K562 (cell line): ENCODE data around the gene RGL2. TPM values are rescaled to one million over a fixed set of nuclear protein-coding genes. Genes with fewer than 3 reads are reported as not detected.

Experiments used
- ATAC-seq: fragments of 200-7000 bp; cut with Tn5 transposase; 3 replicates; pipeline ENCODE4 v1.9.1; 2020; ENCODE audit warnings: moderate library complexity
- BruUV-seq: library from RNA; stranded (reverse); fragments of 400-500 nt; replicated peaks from 2 replicates; lab custom pipeline; 2021; lab: Mats Ljungman, UMichigan
- CTCF ChIA-PET: fragments of 300-600 bp; formaldehyde crosslinking; extraction: SDS; loops from one replicate; lab custom pipeline; 2021; ENCODE audit warnings: low intra/inter-chr PET ratio; lab: Yijun Ruan, JAX
- POLR2A ChIA-PET: fragments of 300-600, 350-650 bp; sonication (Branson Sonifier 250); formaldehyde crosslinking; extraction: SDS; loops from one replicate; lab custom pipeline; 2021; ENCODE audit warnings: antibody characterized with exemption, inconsistent platforms; lab: Yijun Ruan, JAX
- DNase-seq, 4 experiments: peaks; one replicate each; pipeline versions ENCODE4 v3.0.0 to v3.0.0-alpha.2; 2011 to 2018; ENCODE audit warnings: low spot score in 3 of 4, mixed read lengths in 3 of 4; ENCODE audit errors: extremely low read depth in 1 of 4
- FAIRE-seq: peaks from 2 replicates; lab custom pipeline; 2011; peaks lifted over from hg19 to GRCh38; lab: Jason Lieb, UNC
- H2AFZ ChIP-seq: 2 replicates; pipeline ENCODE4 v1.6.0; 2011; ENCODE audit warnings: low read depth, low read length, control low read depth, inconsistent platforms
- H3K27ac ChIP-seq: fragments of 200-600 bp; 3 replicates; pipeline ENCODE4 v1.8.0; 2011; ENCODE audit warnings: low read depth, mild to moderate bottlenecking, control low read depth, inconsistent platforms, low read length, moderate library complexity, mixed read lengths; ENCODE audit errors: extremely low read depth
- H3K27me3 ChIP-seq, 2 experiments: fragments of 300-600 bp in 1 of 2; 2 replicates in 1 of 2; 3 replicates in 1 of 2; pipeline versions ENCODE4 v1.6.0 to v1.8.0; 2011; ENCODE audit warnings: inconsistent platforms in 2 of 2, low read length in 2 of 2, mild to moderate bottlenecking in 1 of 2, mixed read lengths in 1 of 2, moderate library complexity in 1 of 2; ENCODE audit not compliant: control insufficient read depth in 2 of 2, insufficient read depth in 2 of 2
- H3K36me3 ChIP-seq: fragments of 300-600 bp; 3 replicates; pipeline ENCODE4 v1.8.0; 2011; ENCODE audit warnings: mild to moderate bottlenecking, low read length, inconsistent platforms; ENCODE audit not compliant: control insufficient read depth, insufficient read depth
- H3K4me1 ChIP-seq, 2 experiments: fragments of 200-600 bp in 1 of 2; replicated peaks in 1 of 2; 2 replicates in 1 of 2; 3 replicates in 1 of 2; pipeline versions ENCODE4 v1.5.1 to v1.8.0; 2011; ENCODE audit warnings: inconsistent platforms in 2 of 2, low read length in 2 of 2, mild to moderate bottlenecking in 1 of 2, mixed read lengths in 1 of 2, moderate library complexity in 1 of 2; ENCODE audit not compliant: control insufficient read depth in 2 of 2, insufficient read depth in 2 of 2
- H3K4me2 ChIP-seq: 2 replicates; pipeline ENCODE4 v1.6.1; 2011; ENCODE audit warnings: low read length, control low read depth, inconsistent platforms, mixed read lengths; ENCODE audit not compliant: insufficient read depth
- H3K4me3 ChIP-seq: fragments of 200-600 bp; sonication (generic), shearing (Covaris generic); 2 replicates; pipeline ENCODE4 v1.5.1; 2016; ENCODE audit warnings: control low read depth, inconsistent platforms
- H3K79me2 ChIP-seq: fragments of 200-600 bp; 3 replicates; pipeline ENCODE4 v1.8.0; 2011; ENCODE audit warnings: low read length, inconsistent platforms; ENCODE audit not compliant: control insufficient read depth, insufficient read depth
- H3K9ac ChIP-seq, 2 experiments: 2 replicates each; pipeline versions ENCODE4 v1.6.0 to v1.6.1; 2011; ENCODE audit warnings: low read depth in 2 of 2, low read length in 2 of 2, control low read depth in 1 of 2, inconsistent platforms in 1 of 2, mild to moderate bottlenecking in 1 of 2, mixed read lengths in 1 of 2; ENCODE audit not compliant: insufficient read depth in 1 of 2
- H3K9me1 ChIP-seq: one replicate; pipeline ENCODE4 v1.6.0; 2011; ENCODE audit warnings: inconsistent platforms, mild to moderate bottlenecking, low read length, moderate library complexity; ENCODE audit not compliant: control insufficient read depth, insufficient read depth
- H3K9me3 ChIP-seq: replicated peaks from 2 replicates; pipeline ENCODE4 v1.5.1; 2011; ENCODE audit warnings: low read depth, low read length, inconsistent platforms; ENCODE audit not compliant: control insufficient read depth, insufficient read depth
- H4K20me1 ChIP-seq: replicated peaks from 2 replicates; pipeline ENCODE4 v1.6.1; 2011; ENCODE audit warnings: low read length, inconsistent platforms, mixed read lengths; ENCODE audit not compliant: control insufficient read depth, insufficient read depth
- E2F1 ChIP-seq: sonication (generic); formaldehyde crosslinking; IDR thresholded peaks from 2 replicates; pipeline ENCODE4 v1.8.1; 2023; ENCODE audit warnings: mild to moderate bottlenecking, missing genetic modification reagents, moderate library complexity
- ETS2 ChIP-seq: IDR thresholded peaks from 2 replicates; pipeline ENCODE4 v1.6.1; 2016; ENCODE audit warnings: borderline replicate concordance, missing genetic modification characterization, mild to moderate bottlenecking, moderate library complexity, missing compliant biosample characterization; ENCODE audit not compliant: poor library complexity, severe bottlenecking
- FOXA3 ChIP-seq, 2 experiments: fragments of 450-650 bp in 1 of 2; sonication (generic) in 1 of 2; formaldehyde crosslinking; IDR thresholded peaks in 1 of 2; conservative IDR thresholded peaks in 1 of 2; 2 replicates each; pipeline versions ENCODE4 v1.4.0 to v1.8.0; 2020 to 2022; ENCODE audit warnings: mild to moderate bottlenecking in 2 of 2, missing genetic modification reagents in 1 of 2
- FOXK1 ChIP-seq: sonication (generic); formaldehyde crosslinking; IDR thresholded peaks from 2 replicates; pipeline ENCODE4 v1.8.0; 2022; ENCODE audit warnings: missing genetic modification reagents, mild to moderate bottlenecking, borderline replicate concordance
- GTF2F1 ChIP-seq: IDR thresholded peaks from 2 replicates; pipeline ENCODE4 v1.6.1; 2011; ENCODE audit warnings: low read depth, low read length, improper control_type of control experiment
- JUN ChIP-seq, 2 experiments: sonication (generic) in 1 of 2; formaldehyde crosslinking in 1 of 2; IDR thresholded peaks; 2 replicates each; pipeline versions ENCODE4 v1.6.1 to v1.8.0; 2012 to 2022; ENCODE audit warnings: borderline replicate concordance in 2 of 2, mild to moderate bottlenecking in 2 of 2, improper control_type of control experiment in 1 of 2, low read depth in 1 of 2, low read length in 1 of 2, missing genetic modification reagents in 1 of 2
- LCOR ChIP-seq: sonication (generic); formaldehyde crosslinking; IDR thresholded peaks from 2 replicates; pipeline ENCODE4 v1.8.0; 2022; ENCODE audit warnings: mild to moderate bottlenecking, missing genetic modification reagents
- POLR2AphosphoS5 ChIP-seq: IDR thresholded peaks from 2 replicates; pipeline ENCODE4 v1.6.1; 2011; ENCODE audit warnings: mild to moderate bottlenecking, low read depth, low read length, moderate library complexity; ENCODE audit not compliant: control insufficient read depth, insufficient read depth
- RBM14 ChIP-seq: fragments of 200-400 bp; formaldehyde crosslinking; IDR thresholded peaks from 2 replicates; pipeline ENCODE4 v1.6.1; 2018; ENCODE audit warnings: low read depth, mild to moderate bottlenecking, low read length, moderate library complexity, borderline replicate concordance; ENCODE audit not compliant: insufficient read depth
- RFX5 ChIP-seq: IDR thresholded peaks from 2 replicates; pipeline ENCODE4 v1.6.1; 2011; ENCODE audit warnings: low read depth, mild to moderate bottlenecking, improper control_type of control experiment, low read length
- RNF2 ChIP-seq: sonication (generic); IDR thresholded peaks from 2 replicates; pipeline ENCODE4 v1.6.1; 2016
- SAP30 ChIP-seq: fragments of 200-600 bp; sonication (generic); IDR thresholded peaks from 2 replicates; pipeline ENCODE4 v1.6.1; 2012; ENCODE audit warnings: borderline replicate concordance, low read depth, mild to moderate bottlenecking, moderate library complexity, low read length, control low read depth, inconsistent platforms; ENCODE audit not compliant: insufficient read depth, poor library complexity, severe bottlenecking
- SP2 ChIP-seq: IDR thresholded peaks from 2 replicates; pipeline ENCODE4 v1.6.1; 2011; ENCODE audit warnings: mild to moderate bottlenecking, low read depth, low read length, moderate library complexity; ENCODE audit not compliant: poor library complexity, severe bottlenecking; ENCODE audit errors: extremely low read depth
- ZBTB7A ChIP-seq: IDR thresholded peaks from 2 replicates; pipeline ENCODE4 v1.6.1; 2011; ENCODE audit warnings: low read depth, mild to moderate bottlenecking, low read length, moderate library complexity, borderline replicate concordance; ENCODE audit not compliant: control insufficient read depth
- ZNF143 ChIP-seq: sonication (generic); formaldehyde crosslinking; IDR thresholded peaks from 2 replicates; pipeline ENCODE4 v1.9.0; 2022; ENCODE audit warnings: mild to moderate bottlenecking, missing genetic modification reagents
- ZNF184 ChIP-seq: sonication (generic); formaldehyde crosslinking; IDR thresholded peaks from 2 replicates; pipeline ENCODE4 v1.5.0; 2020; ENCODE audit warnings: missing genetic modification reagents
- ZNF668 ChIP-seq: fragments of 250-450 bp; sonication (Bioruptor Pico); IDR thresholded peaks from 2 replicates; pipeline ENCODE4 v1.8.0; 2022; ENCODE audit warnings: mild to moderate bottlenecking, inconsistent platforms
- ZNF695 ChIP-seq: fragments of 450-650 bp; formaldehyde crosslinking; IDR thresholded peaks from 2 replicates; pipeline ENCODE4 v1.4.0; 2020; ENCODE audit warnings: mild to moderate bottlenecking, moderate library complexity
- ZZZ3 ChIP-seq: fragments of 450-650 bp; IDR thresholded peaks from 2 replicates; pipeline ENCODE4 v1.6.1; 2016; ENCODE audit warnings: antibody characterized with exemption, mild to moderate bottlenecking, moderate library complexity
- WGBS: fragments of 100-300 bp; shearing (Covaris generic); methylation state at CpG from one replicate; pipeline ENCODE4 v1.1.6; 2016; ENCODE audit warnings: low coverage, mixed read lengths; ENCODE audit not compliant: insufficient coverage; ENCODE audit errors: missing lambda C conversion rate; 5-methylcytosine and 5-hydroxymethylcytosine counted together
- in situ Hi-C: fragments of 300-500 bp; cut with MboI; formaldehyde crosslinking; loops from 4 replicates; pipeline ENCODE4 v1.15.0; 2018; ENCODE audit warnings: inconsistent platforms, mixed read lengths
- intact Hi-C: fragments of 100-400 bp; cut with micrococcal nuclease; formaldehyde crosslinking; loops from 2 replicates; pipeline ENCODE4 v1.14.2; 2022
- polyA plus RNA-seq, 8 experiments: library from polyadenylated mRNA; depleted of rRNA in 4 of 8; stranded (reverse) in 5 of 8; unstranded in 3 of 8; fragments of >200 nt; fragmentation: Nextera tagmentation in 2 of 8; fragmentation: Illumina TruSeq in 1 of 8; extraction: Ambion mirVana in 2 of 8; extraction: Trizol in 1 of 8; gene quantifications; 2 replicates each; pipeline versions ENCODE4 v1.2.1 to v1.2.3, GENCODE V29; 2011 to 2014; ENCODE audit warnings: inconsistent platforms in 1 of 8, missing spikeins in 1 of 8
- total RNA-seq, 7 experiments: library from RNA; depleted of rRNA in 6 of 7; stranded (reverse); fragments of >200 nt in 6 of 7; fragmentation: Illumina TruSeq in 2 of 7; extraction: Trizol in 2 of 7; gene quantifications; 2 replicates each; pipeline versions ENCODE4 v1.2.1 to v1.2.3, GENCODE V29; 2011 to 2021; ENCODE audit warnings: low replicate concordance in 1 of 7

Gene RGL2
- total and polyA plus RNA-seq, 9 of the 15 experiments (the other 6 are each of a cell fraction or from before 2014, with no cell fraction given), result 1.8 to 57.1 (median 19.5) TPM

DNA sequence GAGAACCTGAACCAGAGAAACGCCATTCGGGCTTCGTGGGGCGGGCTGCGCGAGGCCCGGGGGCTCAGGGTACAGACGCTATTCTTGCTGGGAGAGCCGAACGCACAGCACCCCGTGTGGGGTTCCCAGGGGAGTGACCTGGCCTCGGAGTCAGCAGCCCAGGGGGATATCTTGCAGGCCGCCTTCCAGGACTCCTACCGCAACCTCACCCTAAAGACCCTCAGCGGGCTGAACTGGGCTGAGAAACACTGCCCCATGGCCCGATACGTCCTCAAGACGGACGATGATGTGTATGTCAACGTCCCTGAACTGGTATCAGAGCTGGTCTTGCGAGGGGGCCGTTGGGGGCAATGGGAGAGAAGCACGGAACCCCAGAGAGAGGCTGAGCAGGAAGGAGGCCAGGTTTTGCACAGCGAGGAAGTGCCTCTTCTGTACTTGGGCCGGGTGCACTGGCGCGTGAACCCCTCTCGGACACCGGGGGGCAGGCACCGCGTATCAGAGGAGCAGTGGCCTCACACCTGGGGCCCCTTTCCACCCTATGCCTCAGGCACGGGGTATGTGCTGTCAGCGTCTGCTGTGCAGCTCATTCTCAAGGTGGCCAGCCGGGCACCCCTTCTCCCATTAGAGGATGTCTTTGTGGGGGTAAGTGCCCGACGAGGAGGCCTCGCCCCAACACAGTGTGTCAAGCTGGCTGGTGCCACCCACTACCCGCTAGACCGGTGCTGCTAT is 20.9 kb downstream of the RGL2 start:
- peaks cover 40% of the 10 kb centered on the region for H4K20me1 ChIP-seq
- H3K79me2 ChIP-seq, result peaks cover 37% of the 10 kb centered on the region
- in situ Hi-C loops (loop anchor here (10.0 kb wide), 1 partner anchor 127 kb away; no protein-coding TSS in a partner anchor), intact Hi-C loops (loop anchor here (2.0 to 10.0 kb wide), 3 partner anchors 133 to 297 kb away; partner anchors contain the start of genes CUTA and PHF1)
- peaks cover 39 to 40% of the 10 kb centered on the region in 2 experiments for H3K4me1 ChIP-seq
- FAIRE-seq (no peak), DNase-seq (peak; percentile 48 to 53 (median 50)), ATAC-seq (no peak)
- no peaks in the 10 kb centered on the region for H3K27me3 ChIP-seq
- H3K9me3 ChIP-seq, result no peaks in the 10 kb centered on the region
- no TSS peak for BruUV-seq
- H3K27ac ChIP-seq, result peak overlapping the region; percentile 98; the same call in 2 of the 3 replicates
- H3K4me2 ChIP-seq, result peak overlapping the region; percentile 99
- H3K9me1 ChIP-seq, result no peaks in the 10 kb centered on the region
- peak overlapping the region; percentile 82 for H2AFZ ChIP-seq
- CTCF ChIA-PET, result interaction anchor here (0.7 to 6.6 kb wide), 3 partner anchors 67 to 148 kb away, joined by 3 to 64 read pairs (median 4); no protein-coding TSS in a partner anchor
- H3K36me3 ChIP-seq, result peaks cover 91% of the 10 kb centered on the region
- H3K9ac ChIP-seq, result peak overlapping the region; percentile 90 to 100; a peak in 3 of 4 replicates
- 72% methylated on average over 37 of the region's 39 CpGs for WGBS
- POLR2A ChIA-PET, result interaction anchor here (0.5 to 8.1 kb wide), 25 partner anchors 9 to 599 kb away, joined by 3 to 90 read pairs (median 4); partner anchors contain the start of genes KIFC1, PFDN6, RGL2 and WDR46
- H3K4me3 ChIP-seq, result peak overlapping the region; percentile 93
- TF ChIP-seq JUN (IDR thresholded peaks at IDR 0.05; ENCODE audit: borderline replicate concordance, low read depth, low read length), result no peak
- TF ChIP-seq JUN (CRISPR knock-in tag; IDR thresholded peaks at IDR 0.05; ENCODE audit: borderline replicate concordance), result 0 out of 2 replicates have a peak, but pooled peaks have one; percentile 34
- no peak for TF ChIP-seq RFX5
- TF ChIP-seq E2F1, result no peak
- TF ChIP-seq FOXK1 (CRISPR knock-in tag), result 0 out of 2 replicates have a peak, but pooled peaks have one; percentile 5
- TF ChIP-seq RNF2, result no peak
- TF ChIP-seq ZNF695 (CRISPR knock-in tag), result no peak
- no peak for TF ChIP-seq ZZZ3
- TF ChIP-seq POLR2AphosphoS5, result no peak
- no peak for TF ChIP-seq LCOR (CRISPR knock-in tag)
- TF ChIP-seq ZBTB7A, result peak; percentile 11; the same call in 1 of the 2 replicates
- TF ChIP-seq FOXA3 (CRISPR knock-in tag; conservative IDR thresholded peaks at IDR 0.05 in 1 of 2, IDR thresholded peaks at IDR 0.05 in 1 of 2), result 0 out of 4 replicates have a peak, but pooled peaks of 1 of the 2 experiments have one; percentile 44
- TF ChIP-seq ZNF184 (CRISPR knock-in tag), result no peak
- TF ChIP-seq ETS2 (tag), result no peak
- no peak for TF ChIP-seq SP2
- TF ChIP-seq GTF2F1, result no peak
- TF ChIP-seq SAP30, result no peak
- TF ChIP-seq ZNF143 (CRISPR knock-in tag), result no peak
- no peak for TF ChIP-seq ZNF668 (CRISPR knock-in tag)
- 0 out of 2 replicates have a peak, but pooled peaks have one; percentile 1 for TF ChIP-seq RBM14
